ENCODE measurements around the gene MRPS34.

DNA sequence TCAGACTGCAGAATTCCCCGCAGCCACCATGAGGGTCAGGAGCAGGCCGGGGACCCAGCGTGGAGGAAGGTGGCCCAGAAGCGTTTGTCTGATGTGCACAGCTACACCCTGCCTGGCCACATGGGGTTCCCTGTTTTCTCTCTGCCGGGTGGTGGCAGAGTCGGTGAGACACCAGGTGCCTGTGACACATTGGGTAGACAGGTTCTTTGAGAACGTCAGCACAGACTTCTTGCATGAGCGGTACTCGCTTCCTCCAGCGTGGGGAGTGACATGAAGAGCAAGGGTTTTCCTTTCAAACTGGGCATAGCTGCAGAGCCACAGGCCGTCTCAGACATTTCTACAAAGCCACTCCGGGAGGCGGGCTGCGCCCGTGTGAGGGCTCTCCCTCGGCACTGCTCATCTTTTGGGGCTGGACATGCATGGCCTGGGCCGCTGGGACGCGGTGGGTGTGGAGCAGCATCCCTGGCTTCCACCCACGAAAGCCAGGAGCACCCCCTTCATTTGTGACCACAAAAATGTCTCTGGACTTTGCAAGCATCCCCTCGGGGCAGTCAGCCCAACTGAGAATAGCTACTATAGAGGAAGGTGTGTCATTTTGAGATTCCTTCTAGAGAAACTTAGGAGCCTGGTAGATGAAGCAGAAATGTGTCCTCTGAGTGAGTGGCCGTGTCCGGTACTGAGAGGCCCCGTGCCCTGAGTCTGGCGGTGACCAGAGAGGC lies 27.6 kb downstream of the MRPS34 start:
- TF ChIP-seq GATA2 (IDR thresholded peaks at IDR 0.05; ENCODE audit: low read depth, low read length) = no peak
- TF ChIP-seq GATA3 (IDR thresholded peaks at IDR 0.05; ENCODE audit: low read depth, low read length) = no peak
